Stimulated activated CD8-positive, alpha-beta memory T cell treated with anti-CD3 and anti-CD28 coated beads, Interleukin-15, amount 100 ng/mL, for 4 hours (primary cell): ENCODE measurements around the gene CD46.
"Not testable (repeated sequence)": the region's sequence is repeated elsewhere in the genome, so short reads cannot be mapped to it uniquely, and the experiment has no call there.

Experiments
- DNase-seq, 2 donors: peaks; one replicate each; pipeline ENCODE4 v3.0.0-alpha.2; 2020; ENCODE audit warnings: low read depth in 2 of 2

CD46 gene

GRCh38 chr1:207751790-207752455 is at the start of gene CD46:
Gene CD46 (plus strand): TSS chr1:207752054. CDS start chr1:207752213, 159 bp downstream.
- peak; percentile 81 to 87 for DNase-seq

- DNase-seq: no peak
Measured at GRCh38 chr1:207702317-207702716, 49.5 kb upstream of the CD46 start.

- DNase-seq: no peak
Measured at GRCh38 chr1:207703712-207704111, 48.1 kb upstream of the CD46 start.

- not testable (repeated sequence) for DNase-seq
Measured at GRCh38 chr1:207708004-207708403, 43.9 kb upstream of the CD46 start.

GRCh38 chr1:207711285-207711684 is 40.6 kb upstream of the CD46 start:
- DNase-seq: no peak

GRCh38 chr1:207712701-207713100 is 39.2 kb upstream of the CD46 start:
- not testable (repeated sequence) for DNase-seq

GRCh38 chr1:207713529-207713928 is 38.3 kb upstream of the CD46 start:
- DNase-seq: no peak

- no peak for DNase-seq
Measured at GRCh38 chr1:207719234-207719633, 32.6 kb upstream of the CD46 start.

GRCh38 chr1:207728200-207728858 is 23.5 kb upstream of the CD46 start:
- DNase-seq: not testable (repeated sequence)

- DNase-seq: not testable (repeated sequence)
Measured at GRCh38 chr1:207737503-207738157, 14.2 kb upstream of the CD46 start.

GRCh38 chr1:207738158-207738659 is 13.6 kb upstream of the CD46 start:
- DNase-seq: not testable (repeated sequence)

GRCh38 chr1:207740207-207740606 is 11.6 kb upstream of the CD46 start:
- DNase-seq: no peak

- no peak for DNase-seq
Measured at GRCh38 chr1:207742850-207743555, 8.9 kb upstream of the CD46 start.

- DNase-seq: no peak
Measured at GRCh38 chr1:207744000-207744534, 7.8 kb upstream of the CD46 start.

GRCh38 chr1:207745285-207745684 is 6.6 kb upstream of the CD46 start:
- no peak for DNase-seq

GRCh38 chr1:207745839-207746767 is 5.8 kb upstream of the CD46 start:
- DNase-seq: no peak

- DNase-seq: no peak
Measured at GRCh38 chr1:207747627-207748492, 4.0 kb upstream of the CD46 start.

GRCh38 chr1:207748737-207749528 is 2.9 kb upstream of the CD46 start:
- no peak for DNase-seq
